DOHH2 (cell line): ENCODE results near the gene RAB37.
A peak's percentile ranks its signal among the peaks of the same experiment; 100 is the strongest.

ENCODE experiments used
- H3F3A ChIP-seq: fragments of 200-600 bp; sonication (generic), shearing (Covaris generic); 2 replicates; pipeline ENCODE4 v1.6.0; 2016; ENCODE audit warnings: antibody characterized with exemption, mild to moderate bottlenecking; ENCODE audit not compliant: control insufficient read depth, insufficient read depth
- H3K27ac ChIP-seq: fragments of 200-600 bp; sonication (generic); 2 replicates; pipeline ENCODE4 v1.5.1; 2014; ENCODE audit warnings: low read depth, mild to moderate bottlenecking, low read length, moderate library complexity
- H3K27me3 ChIP-seq: fragments of 200-600 bp; sonication (generic); 2 replicates; pipeline ENCODE4 v1.6.1; 2014; ENCODE audit warnings: mild to moderate bottlenecking, low read length, mixed read lengths; ENCODE audit not compliant: control insufficient read depth
- H3K36me3 ChIP-seq: fragments of 200-600 bp; sonication (generic); 2 replicates; pipeline ENCODE4 v1.6.1; 2014; ENCODE audit warnings: mild to moderate bottlenecking, low read length, moderate library complexity, mixed read lengths; ENCODE audit not compliant: control insufficient read depth
- H3K4me1 ChIP-seq: fragments of 200-600 bp; sonication (generic); 2 replicates; pipeline ENCODE4 v1.6.1; 2014; ENCODE audit warnings: mild to moderate bottlenecking, low read length, mixed read lengths; ENCODE audit not compliant: control insufficient read depth
- H3K4me2 ChIP-seq: fragments of 200-600 bp; sonication (generic); 2 replicates; pipeline ENCODE4 v1.6.0; 2014; ENCODE audit warnings: mild to moderate bottlenecking, low read length, moderate library complexity
- H3K4me3 ChIP-seq: fragments of 200-600 bp; sonication (generic); 2 replicates; pipeline ENCODE4 v1.5.1; 2014; ENCODE audit warnings: mild to moderate bottlenecking, low read length, mixed read lengths
- H3K79me2 ChIP-seq: fragments of 200-600 bp; sonication (generic); 2 replicates; pipeline ENCODE4 v1.6.1; 2014; ENCODE audit warnings: mild to moderate bottlenecking, low read length, mixed read lengths; ENCODE audit not compliant: control insufficient read depth
- H3K9me2 ChIP-seq: fragments of 200-600 bp; sonication (generic); replicated peaks from 2 replicates; pipeline ENCODE4 v1.6.1; 2014; ENCODE audit warnings: mild to moderate bottlenecking, low read length, mixed read lengths; ENCODE audit not compliant: control insufficient read depth
- H3K9me3 ChIP-seq: fragments of 200-600 bp; sonication (generic); 2 replicates; pipeline ENCODE4 v1.6.1; 2014; ENCODE audit warnings: antibody characterized with exemption, low read length, mixed read lengths; ENCODE audit not compliant: control insufficient read depth, insufficient read depth
- H4K20me1 ChIP-seq: fragments of 200-600 bp; sonication (generic); 2 replicates; pipeline ENCODE4 v1.6.0; 2014; ENCODE audit warnings: low read depth, mild to moderate bottlenecking, antibody characterized with exemption, low read length, moderate library complexity; ENCODE audit not compliant: control insufficient read depth, insufficient read depth
- CTCF ChIP-seq: fragments of 200-600 bp; sonication (generic); IDR thresholded peaks from one replicate; pipeline ENCODE4 v1.5.1; 2014; ENCODE audit warnings: antibody characterized with exemption, mild to moderate bottlenecking, low read depth, low read length; ENCODE audit not compliant: poor library complexity, severe bottlenecking
- EZH2phosphoT487 ChIP-seq: fragments of 200-600 bp; sonication (generic); IDR thresholded peaks from 2 replicates; pipeline ENCODE4 v1.6.1; 2017; ENCODE audit warnings: borderline replicate concordance, mild to moderate bottlenecking, antibody characterized with exemption, low read length, moderate library complexity, mixed read lengths

RAB37 gene

GRCh38 chr17:74734256-74734655, 2.8 kb upstream of the RAB37 start:
- H3K9me2 ChIP-seq, result no peaks in the 10 kb centered on the region
- H3K36me3 ChIP-seq, result no peaks in the 10 kb centered on the region
- TF ChIP-seq CTCF (no peak), EZH2phosphoT487 (no peak)
- H3K4me2 ChIP-seq, result no peak overlapping the region
- no peaks in the 10 kb centered on the region for H4K20me1 ChIP-seq
- 0 out of 2 replicates have a peak, but pooled peaks cover 6% of the 10 kb centered on the region for H3K27me3 ChIP-seq
- H3K4me1 ChIP-seq, result peaks cover 37% of the 10 kb centered on the region
- H3K9me3 ChIP-seq, result peaks cover 5% of the 10 kb centered on the region; the same call in 1 of the 2 replicates
- H3K4me3 ChIP-seq, result no peak overlapping the region
- no peaks in the 10 kb centered on the region for H3K79me2 ChIP-seq
- no peak overlapping the region for H3K27ac ChIP-seq
- no peaks in the 10 kb centered on the region; the same call in 1 of the 2 replicates for H3F3A ChIP-seq

- no peaks in the 10 kb centered on the region for H4K20me1 ChIP-seq
- no peaks in the 10 kb centered on the region for H3K36me3 ChIP-seq
- peaks cover 2% of the 10 kb centered on the region; the same call in 1 of the 2 replicates for H3K9me3 ChIP-seq
- no peaks in the 10 kb centered on the region for H3K79me2 ChIP-seq
- H3F3A ChIP-seq, result peaks cover 11% of the 10 kb centered on the region
- H3K27me3 ChIP-seq, result 0 out of 2 replicates have a peak, but pooled peaks cover 6% of the 10 kb centered on the region
- H3K4me3 ChIP-seq, result peak overlapping the region; percentile 67
- peak overlapping the region; percentile 78 for H3K4me2 ChIP-seq
- peaks cover 65% of the 10 kb centered on the region for H3K4me1 ChIP-seq
- TF ChIP-seq EZH2phosphoT487, result no peak
- peak; percentile 66 for TF ChIP-seq CTCF
- no peaks in the 10 kb centered on the region for H3K9me2 ChIP-seq
- H3K27ac ChIP-seq, result peak overlapping the region; percentile 49
Observed at GRCh38 chr17:74737299-74738050, 419 bp downstream of the RAB37 start.

GRCh38 chr17:74738051-74738996, 1.3 kb downstream of the RAB37 start:
- no peaks in the 10 kb centered on the region for H3K9me2 ChIP-seq
- no peaks in the 10 kb centered on the region for H3K36me3 ChIP-seq
- peak overlapping the region; percentile 49 for H3K27ac ChIP-seq
- H3K4me3 ChIP-seq, result peak overlapping the region; percentile 67
- H4K20me1 ChIP-seq, result no peaks in the 10 kb centered on the region
- no peaks in the 10 kb centered on the region for H3K9me3 ChIP-seq
- peak overlapping the region; percentile 78 for H3K4me2 ChIP-seq
- 0 out of 2 replicates have a peak, but pooled peaks cover 6% of the 10 kb centered on the region for H3K27me3 ChIP-seq
- H3F3A ChIP-seq, result peaks cover 11% of the 10 kb centered on the region
- no peaks in the 10 kb centered on the region for H3K79me2 ChIP-seq
- TF ChIP-seq EZH2phosphoT487, result no peak
- no peak for TF ChIP-seq CTCF
- peaks cover 73% of the 10 kb centered on the region for H3K4me1 ChIP-seq
